Measurements from ENCODE around the gene PLCB4.

DNA sequence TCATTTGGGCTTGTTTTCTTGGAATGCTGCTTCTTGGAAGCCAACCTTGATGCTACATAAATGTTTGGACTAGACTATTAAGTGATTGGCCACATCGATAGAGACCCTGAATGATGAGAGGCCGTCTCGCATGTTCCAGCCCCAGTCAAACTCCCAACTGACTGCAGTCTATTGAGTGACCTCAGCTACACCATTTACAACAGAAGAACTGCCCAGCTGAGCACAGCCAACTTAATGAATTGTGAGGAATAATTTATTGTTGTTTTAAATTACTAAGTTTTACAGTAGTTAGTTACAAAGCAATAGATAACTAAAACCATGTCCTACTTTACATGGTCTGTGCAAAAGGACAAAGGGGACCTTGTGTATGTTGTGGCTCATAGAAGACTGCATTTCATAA, 63.0 kb downstream of the PLCB4 start:
- no peak for TF ChIP-seq CTCF (IDR thresholded peaks at IDR 0.05)
- TF ChIP-seq POLR2A (IDR thresholded peaks at IDR 0.05): no peak
